ENCODE data around the gene C16orf87.

Gene C16orf87

DNA sequence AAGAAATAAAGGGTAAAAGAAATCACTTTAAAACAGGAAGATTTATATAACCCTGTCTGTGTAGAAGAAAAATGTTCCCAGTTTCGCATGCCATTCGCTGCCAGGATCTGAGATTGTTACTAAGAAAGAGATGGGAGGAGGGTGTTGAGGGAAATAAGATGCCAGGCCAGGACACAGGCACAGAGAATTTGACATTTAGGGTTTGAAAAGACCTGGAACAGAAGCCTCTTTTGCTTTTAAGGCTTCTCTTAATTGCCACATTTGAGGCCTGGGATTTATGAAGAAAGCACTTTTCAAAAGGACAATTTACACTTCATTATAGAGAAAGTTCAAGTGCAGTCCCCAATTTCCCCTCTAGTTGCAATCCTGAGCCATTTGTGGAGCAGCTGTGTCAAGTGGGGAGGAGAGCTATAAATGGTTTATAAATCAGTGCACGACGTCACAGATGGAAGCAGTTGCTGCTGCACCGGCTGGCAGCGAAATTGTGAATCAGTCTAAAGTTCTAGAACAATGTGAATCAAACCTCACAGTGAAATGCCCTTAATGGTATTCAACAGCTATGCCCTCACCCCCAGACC lies 26.5 kb upstream of the C16orf87 start:
- Histone ChIP-seq H3K9me3 (ENCODE audit: insufficient read depth, low read depth, low read length) (no peaks in the 10 kb centered on the region), H3K36me3 (ENCODE audit: insufficient read depth, low read length) (no peaks in the 10 kb centered on the region), H3K4me3 (ENCODE audit: low read length, poor library complexity, severe bottlenecking) (no peak overlapping the region), H3K79me2 (ENCODE audit: insufficient read depth, low read length) (no peaks in the 10 kb centered on the region), H3K27me3 (ENCODE audit: insufficient read depth, low read length, poor library complexity, severe bottlenecking) (no peaks in the 10 kb centered on the region), H2AFZ (ENCODE audit: low read length) (no peak overlapping the region), H3K9ac (ENCODE audit: low read depth, low read length, poor library complexity, severe bottlenecking) (no peak overlapping the region), H3K4me2 (ENCODE audit: low read depth, low read length, poor library complexity, severe bottlenecking) (no peak overlapping the region), H3K4me1 (ENCODE audit: insufficient read depth, low read length, poor library complexity, severe bottlenecking) (no peaks in the 10 kb centered on the region), H3K9me2 (replicated peaks; ENCODE audit: low read depth, low read length) (no peaks in the 10 kb centered on the region), H4K20me1 (ENCODE audit: insufficient read depth, low read length, poor library complexity, severe bottlenecking) (no peaks in the 10 kb centered on the region), H3F3A (ENCODE audit: low read depth) (no peaks in the 10 kb centered on the region)
- TF ChIP-seq EZH2phosphoT487 (IDR thresholded peaks at IDR 0.05; ENCODE audit: borderline replicate concordance) = no peak
- TF ChIP-seq, protein P1, sequence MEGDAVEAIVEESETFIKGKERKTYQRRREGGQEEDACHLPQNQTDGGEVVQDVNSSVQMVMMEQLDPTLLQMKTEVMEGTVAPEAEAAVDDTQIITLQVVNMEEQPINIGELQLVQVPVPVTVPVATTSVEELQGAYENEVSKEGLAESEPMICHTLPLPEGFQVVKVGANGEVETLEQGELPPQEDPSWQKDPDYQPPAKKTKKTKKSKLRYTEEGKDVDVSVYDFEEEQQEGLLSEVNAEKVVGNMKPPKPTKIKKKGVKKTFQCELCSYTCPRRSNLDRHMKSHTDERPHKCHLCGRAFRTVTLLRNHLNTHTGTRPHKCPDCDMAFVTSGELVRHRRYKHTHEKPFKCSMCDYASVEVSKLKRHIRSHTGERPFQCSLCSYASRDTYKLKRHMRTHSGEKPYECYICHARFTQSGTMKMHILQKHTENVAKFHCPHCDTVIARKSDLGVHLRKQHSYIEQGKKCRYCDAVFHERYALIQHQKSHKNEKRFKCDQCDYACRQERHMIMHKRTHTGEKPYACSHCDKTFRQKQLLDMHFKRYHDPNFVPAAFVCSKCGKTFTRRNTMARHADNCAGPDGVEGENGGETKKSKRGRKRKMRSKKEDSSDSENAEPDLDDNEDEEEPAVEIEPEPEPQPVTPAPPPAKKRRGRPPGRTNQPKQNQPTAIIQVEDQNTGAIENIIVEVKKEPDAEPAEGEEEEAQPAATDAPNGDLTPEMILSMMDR (conservative IDR thresholded peaks at IDR 0.05; ENCODE audit: low read length) = peak; percentile 45

DNA sequence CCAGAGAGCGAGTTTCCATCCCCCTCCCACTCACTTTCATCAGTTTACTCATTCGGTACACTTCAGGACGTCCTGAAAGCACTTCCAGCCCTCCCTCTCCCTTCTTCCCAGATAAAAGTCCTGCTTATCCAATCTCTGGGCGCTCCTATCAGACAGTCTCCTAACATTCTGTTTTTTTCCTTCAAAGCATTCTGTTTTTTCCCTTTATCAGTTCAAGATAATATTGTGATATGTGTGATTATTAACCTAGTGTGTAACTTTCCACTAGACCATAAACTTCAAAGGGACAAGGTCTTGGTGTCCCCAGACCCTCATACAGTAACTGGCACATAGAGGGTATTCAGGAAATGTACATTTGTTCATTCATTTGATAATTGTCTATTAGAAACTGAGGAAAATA lies 24.4 kb upstream of the C16orf87 start:
- Histone ChIP-seq H3F3A (ENCODE audit: low read depth) (no peaks in the 10 kb centered on the region), H3K4me1 (ENCODE audit: insufficient read depth, low read length, poor library complexity, severe bottlenecking) (no peaks in the 10 kb centered on the region), H3K9me3 (ENCODE audit: insufficient read depth, low read depth, low read length) (no peaks in the 10 kb centered on the region), H4K20me1 (ENCODE audit: insufficient read depth, low read length, poor library complexity, severe bottlenecking) (no peaks in the 10 kb centered on the region), H3K79me2 (ENCODE audit: insufficient read depth, low read length) (no peaks in the 10 kb centered on the region), H3K9ac (ENCODE audit: low read depth, low read length, poor library complexity, severe bottlenecking) (no peak overlapping the region), H3K36me3 (ENCODE audit: insufficient read depth, low read length) (no peaks in the 10 kb centered on the region), H3K9me2 (replicated peaks; ENCODE audit: low read depth, low read length) (no peaks in the 10 kb centered on the region), H3K27me3 (ENCODE audit: insufficient read depth, low read length, poor library complexity, severe bottlenecking) (no peaks in the 10 kb centered on the region), H3K4me2 (ENCODE audit: low read depth, low read length, poor library complexity, severe bottlenecking) (no peak overlapping the region), H3K4me3 (ENCODE audit: low read length, poor library complexity, severe bottlenecking) (no peak overlapping the region), H2AFZ (ENCODE audit: low read length) (no peak overlapping the region)
- TF ChIP-seq, protein P1 (conservative IDR thresholded peaks at IDR 0.05; ENCODE audit: low read length) = no peak
- TF ChIP-seq EZH2phosphoT487 (IDR thresholded peaks at IDR 0.05; ENCODE audit: borderline replicate concordance) = no peak

DNA sequence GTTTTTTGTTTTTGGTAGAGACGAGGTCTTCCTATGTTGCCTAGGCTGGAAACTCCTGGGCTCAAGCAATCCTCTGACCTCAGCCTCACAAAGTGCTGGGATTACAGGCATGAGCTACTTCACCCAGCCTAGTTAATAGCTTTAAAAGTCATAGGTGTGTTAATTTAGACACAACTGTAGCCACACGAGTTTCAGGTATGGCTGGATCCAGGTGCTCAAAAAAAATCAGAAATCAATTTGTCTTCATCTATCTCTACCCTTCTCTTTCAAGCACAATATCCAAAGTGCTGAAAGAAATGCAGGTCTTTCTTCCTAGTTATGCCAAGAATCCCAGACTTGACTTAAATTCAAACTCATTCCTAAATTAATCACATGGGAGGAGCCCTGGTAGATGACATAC lies 23.9 kb upstream of the C16orf87 start:
- Histone ChIP-seq H3K4me3 (ENCODE audit: low read length, poor library complexity, severe bottlenecking) (no peak overlapping the region), H3F3A (ENCODE audit: low read depth) (no peaks in the 10 kb centered on the region), H2AFZ (ENCODE audit: low read length) (no peak overlapping the region), H3K4me2 (ENCODE audit: low read depth, low read length, poor library complexity, severe bottlenecking) (no peak overlapping the region), H3K4me1 (ENCODE audit: insufficient read depth, low read length, poor library complexity, severe bottlenecking) (no peaks in the 10 kb centered on the region), H3K9ac (ENCODE audit: low read depth, low read length, poor library complexity, severe bottlenecking) (no peak overlapping the region), H3K79me2 (ENCODE audit: insufficient read depth, low read length) (no peaks in the 10 kb centered on the region), H3K9me3 (ENCODE audit: insufficient read depth, low read depth, low read length) (no peaks in the 10 kb centered on the region), H3K9me2 (replicated peaks; ENCODE audit: low read depth, low read length) (no peaks in the 10 kb centered on the region), H4K20me1 (ENCODE audit: insufficient read depth, low read length, poor library complexity, severe bottlenecking) (no peaks in the 10 kb centered on the region), H3K36me3 (ENCODE audit: insufficient read depth, low read length) (no peaks in the 10 kb centered on the region), H3K27me3 (ENCODE audit: insufficient read depth, low read length, poor library complexity, severe bottlenecking) (no peaks in the 10 kb centered on the region)
- TF ChIP-seq EZH2phosphoT487 (IDR thresholded peaks at IDR 0.05; ENCODE audit: borderline replicate concordance) = no peak
